SK-N-SH (cell line): ENCODE results near the gene PCGF2.

ENCODE experiments used
- CTCF ChIP-seq: fragments of 200-600 bp; sonication (generic); IDR thresholded peaks from 2 replicates; pipeline ENCODE4 v1.6.1; 2017; ENCODE audit warnings: antibody characterized with exemption, mild to moderate bottlenecking, moderate library complexity
- ELF1 ChIP-seq: IDR thresholded peaks from 2 replicates; pipeline ENCODE4 v1.4.0; 2012
- EP300 ChIP-seq, 2 experiments: IDR thresholded peaks; 2 replicates each; pipeline versions ENCODE4 v1.4.0 to v1.6.1; 2012; ENCODE audit warnings: borderline replicate concordance in 1 of 2, low read depth in 1 of 2, low read length in 1 of 2
- PBX3 ChIP-seq: IDR thresholded peaks from 2 replicates; pipeline ENCODE4; 2012
- REST ChIP-seq: IDR thresholded peaks from 2 replicates; pipeline ENCODE4 v1.6.1; 2012; ENCODE audit warnings: mild to moderate bottlenecking, low read depth, low read length, moderate library complexity
- USF2 ChIP-seq: fragments of 150-350 bp; IDR thresholded peaks from 2 replicates; pipeline ENCODE4 v1.6.1; 2017; ENCODE audit warnings: antibody characterized with exemption, low read length, low read depth, borderline replicate concordance
- YY1 ChIP-seq: IDR thresholded peaks from 2 replicates; pipeline ENCODE4 v1.4.0; 2012; ENCODE audit warnings: low read depth, mild to moderate bottlenecking

- TF ChIP-seq PBX3 (no peak), CTCF (no peak), YY1 (no peak), EP300 (IDR thresholded peaks at IDR 0.05; ENCODE audit: borderline replicate concordance in 1 of 2, low read depth in 1 of 2, low read length in 1 of 2) (no peak), USF2 (no peak), REST (no peak), ELF1 (no peak)
Observed at GRCh38 chr17:38711792-38712571, 36.2 kb downstream of the PCGF2 start.
